ENCODE measurements around the gene RNF43.
A peak's percentile ranks its signal among the peaks of the same experiment; 100 is the strongest.

The RNF43 gene

DNA sequence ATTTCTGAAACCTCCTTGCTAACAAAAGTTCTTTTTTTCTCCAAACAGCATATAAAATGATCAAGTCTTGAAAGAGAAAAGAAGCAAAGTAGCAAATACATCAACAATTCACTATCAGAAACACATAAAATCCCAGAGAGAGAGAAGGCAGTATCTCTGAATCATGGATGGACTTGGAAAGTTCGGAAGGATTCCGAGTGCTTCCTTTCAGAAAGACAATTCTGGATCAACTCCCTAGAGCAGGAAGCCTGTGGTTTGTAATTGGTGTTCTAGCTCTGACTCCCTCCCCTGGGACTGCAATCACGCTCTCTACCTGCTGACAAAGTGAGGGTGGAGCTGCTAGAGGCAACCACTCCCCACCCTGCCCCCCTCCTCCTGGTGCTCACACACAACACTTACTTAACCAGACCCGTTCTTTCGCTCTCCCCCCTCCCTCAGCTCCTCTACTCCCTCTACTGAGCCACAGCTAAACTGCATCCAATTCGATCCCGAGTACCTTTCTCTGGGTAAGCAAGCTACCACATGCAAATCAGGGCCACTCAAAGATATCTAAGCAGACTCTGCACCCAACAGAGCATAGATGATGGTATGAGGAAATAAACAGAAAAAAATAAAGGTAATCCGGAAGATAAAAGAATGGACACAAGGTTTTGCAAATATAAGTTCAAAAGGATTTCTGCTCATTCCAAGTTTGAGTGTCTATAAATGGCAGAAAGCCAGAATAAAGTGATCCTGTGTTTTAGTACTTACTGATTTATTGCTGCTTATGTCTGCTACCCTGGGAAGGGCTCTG is at the start of gene RNF43:
TSS of gene RNF43 (minus strand) at position 235 of the 793 bp plus-strand sequence. CDS start 1,957 bp downstream, outside the sequence.
- peak; percentile 33 to 47 for DNase-seq (ENCODE audit: low read depth in 2 of 2)

GRCh38 chr17:58455491-58455890 is 38.2 kb upstream of the RNF43 start:
- no peak for DNase-seq (ENCODE audit: low read depth in 2 of 2)

GRCh38 chr17:58452738-58453137 is 35.4 kb upstream of the RNF43 start:
- no peak for DNase-seq (ENCODE audit: low read depth in 2 of 2)

- DNase-seq (ENCODE audit: low read depth in 2 of 2) = peak; percentile 40 to 47
Observed at GRCh38 chr17:58447039-58447975, 30.0 kb upstream of the RNF43 start.

DNA sequence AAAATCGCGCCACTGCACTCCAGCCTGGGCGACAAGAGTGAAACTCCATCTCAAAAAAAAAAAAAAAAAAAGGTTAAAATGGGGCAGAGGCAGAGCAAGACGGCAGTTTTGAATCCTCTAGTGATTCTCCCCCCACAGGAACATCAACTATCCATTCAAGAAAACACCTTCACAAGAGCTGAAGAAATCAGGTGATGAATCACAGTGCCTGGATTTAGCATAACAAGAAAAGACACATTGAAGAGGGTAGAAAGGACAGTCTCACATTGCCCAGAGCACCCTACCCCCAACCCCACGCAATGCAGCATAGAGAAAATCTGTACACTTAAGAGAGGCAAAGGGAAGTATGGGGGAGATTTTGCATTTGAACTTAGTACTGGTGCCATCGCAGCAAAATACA is 28.8 kb upstream of the RNF43 start:
- DNase-seq (ENCODE audit: low read depth in 2 of 2) = no peak

- no peak for DNase-seq (ENCODE audit: low read depth in 2 of 2)
Observed at GRCh38 chr17:58436805-58437239, 19.5 kb upstream of the RNF43 start.

- no peak for DNase-seq (ENCODE audit: low read depth in 2 of 2)
Observed at GRCh38 chr17:58436245-58436644, 18.9 kb upstream of the RNF43 start.

- no peak for DNase-seq (ENCODE audit: low read depth in 2 of 2)
Observed at GRCh38 chr17:58432806-58433573, 15.7 kb upstream of the RNF43 start.

DNA sequence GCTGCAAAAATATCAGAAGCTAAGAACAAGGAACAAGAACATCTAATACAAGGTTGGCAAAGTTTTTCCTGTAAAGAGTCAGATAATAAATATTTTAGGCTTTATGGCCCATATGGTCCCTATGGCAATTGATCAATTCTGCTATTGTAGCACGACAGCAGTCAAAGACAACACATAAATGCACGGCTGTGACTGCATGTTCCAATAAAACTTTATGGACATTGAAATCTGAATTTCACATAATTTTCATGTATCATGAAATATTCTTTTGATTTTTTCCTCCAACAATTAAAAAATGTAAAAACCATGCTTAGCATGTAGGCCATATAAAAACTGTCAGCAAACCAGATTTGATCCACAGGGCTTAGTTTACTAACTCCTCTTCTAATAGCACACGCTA is 10.5 kb upstream of the RNF43 start:
- no peak for DNase-seq (ENCODE audit: low read depth in 2 of 2)

DNA sequence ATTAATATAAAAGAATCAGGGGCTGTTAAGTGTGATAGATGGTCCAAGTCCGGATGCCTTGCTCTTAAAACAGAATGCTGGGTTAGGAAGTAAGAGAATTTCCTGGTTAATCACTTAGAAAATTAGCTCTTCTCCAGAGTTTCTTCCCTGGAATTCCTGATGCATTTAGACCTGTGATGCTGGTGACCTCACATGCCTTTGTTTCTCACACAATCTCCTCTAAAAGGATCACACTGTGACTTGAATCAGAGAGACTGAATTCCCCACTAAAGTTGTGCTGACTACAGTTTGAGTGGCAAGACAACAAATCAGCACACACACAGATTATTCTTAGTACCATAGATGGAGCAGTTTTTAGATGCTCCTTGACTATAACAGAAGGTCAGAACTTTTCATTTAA is 4.4 kb upstream of the RNF43 start:
- no peak for DNase-seq (ENCODE audit: low read depth in 2 of 2)

DNA sequence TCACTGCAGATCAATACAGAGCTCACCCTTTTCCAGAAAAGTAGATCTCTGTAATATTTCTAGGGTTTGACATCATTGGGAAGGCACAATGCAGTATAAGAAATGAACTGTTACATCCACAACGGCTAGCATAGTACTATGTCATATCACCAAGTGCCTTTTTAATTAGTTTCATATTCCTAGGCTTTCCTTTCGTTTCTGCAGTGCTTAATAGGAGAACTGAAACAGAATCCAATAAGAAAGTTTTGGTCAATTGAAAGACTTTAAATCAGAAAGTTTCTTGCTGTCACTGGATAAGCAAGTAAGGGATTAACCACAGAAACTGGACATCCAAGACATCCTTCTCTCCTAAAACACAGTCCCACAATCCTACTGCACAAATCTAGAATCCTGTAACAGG is 3.5 kb upstream of the RNF43 start:
- no peak for DNase-seq (ENCODE audit: low read depth in 2 of 2)

DNA sequence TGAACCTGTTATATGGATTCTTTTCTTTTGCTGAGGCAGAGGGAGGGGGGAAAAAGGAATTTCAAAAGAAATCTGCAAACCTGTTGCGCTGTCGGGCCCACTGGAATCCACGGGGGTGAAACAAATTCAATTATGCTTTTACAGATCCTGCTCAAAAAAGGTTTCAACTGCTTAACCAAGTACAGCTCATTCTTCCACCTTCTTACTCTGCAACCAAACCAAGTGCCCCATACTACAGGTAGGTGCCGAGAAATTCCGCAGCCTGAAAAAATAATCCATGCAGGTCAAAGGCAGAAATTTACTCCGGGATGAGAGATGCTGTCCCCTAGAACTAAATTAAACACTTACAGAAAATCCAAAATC is 416 bp downstream of the RNF43 start:
- no peak for DNase-seq (ENCODE audit: low read depth in 2 of 2)

DNA sequence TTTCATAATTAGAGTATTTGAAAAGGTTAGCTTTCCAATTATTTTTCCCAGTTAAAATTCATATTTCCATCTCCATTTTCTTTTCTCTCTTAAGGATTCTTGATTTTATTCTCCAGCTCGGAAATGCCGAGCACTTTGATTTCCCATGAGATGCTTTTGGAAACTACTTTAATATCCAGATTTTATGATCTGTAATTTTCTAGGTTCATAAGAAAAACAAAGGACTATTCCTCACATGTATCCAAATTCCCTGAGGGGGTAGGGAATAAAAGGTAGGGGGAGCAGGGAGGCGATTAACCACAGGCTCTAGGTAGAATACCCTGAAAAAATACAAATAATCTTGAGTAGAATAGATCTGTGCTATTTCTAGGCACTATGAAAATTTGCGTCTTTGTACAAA is 938 bp downstream of the RNF43 start:
- no peak for DNase-seq (ENCODE audit: low read depth in 2 of 2)

GRCh38 chr17:58415371-58416055 is 1.8 kb downstream of the RNF43 start:
- no peak for DNase-seq (ENCODE audit: low read depth in 2 of 2)

- no peak for DNase-seq (ENCODE audit: low read depth in 2 of 2)
Observed at GRCh38 chr17:58414596-58414997, 2.7 kb downstream of the RNF43 start.

- no peak for DNase-seq (ENCODE audit: low read depth in 2 of 2)
Observed at GRCh38 chr17:58413684-58414083, 3.6 kb downstream of the RNF43 start.

- DNase-seq (ENCODE audit: low read depth in 2 of 2) = no peak
Observed at GRCh38 chr17:58412961-58413586, 4.3 kb downstream of the RNF43 start.

- DNase-seq (ENCODE audit: low read depth in 2 of 2) = no peak
Observed at GRCh38 chr17:58412064-58412703, 5.2 kb downstream of the RNF43 start.

GRCh38 chr17:58411408-58411894 is 5.9 kb downstream of the RNF43 start:
- no peak for DNase-seq (ENCODE audit: low read depth in 2 of 2)

- no peak for DNase-seq (ENCODE audit: low read depth in 2 of 2)
Observed at GRCh38 chr17:58410714-58411407, 6.5 kb downstream of the RNF43 start.

Data from fibroblast of skin of left biceps (primary cell).